CD14-positive monocyte (primary cell): ENCODE results near the gene MASP2. TPM values are rescaled to one million over a fixed set of nuclear protein-coding genes. Genes with fewer than 3 reads are reported as not detected.
A peak's percentile ranks its signal among the peaks of the same experiment; 100 is the strongest.

Experiments
- DNase-seq, 3 donors: peaks; one replicate each; pipeline ENCODE4 v3.0.0-alpha.2; 2011 to 2022
- H2AFZ ChIP-seq: 2 replicates; pipeline ENCODE4 v1.6.0; 2012; ENCODE audit warnings: mild to moderate bottlenecking, low read depth, low read length, inconsistent platforms; ENCODE audit not compliant: insufficient read depth, poor library complexity, severe bottlenecking
- H3K27ac ChIP-seq, 2 donors: 1 replicate in 1 of 2; 2 replicates in 1 of 2; pipeline ENCODE4 v1.5.1; 2012 to 2013; ENCODE audit warnings: low read length in 2 of 2, control low read depth in 1 of 2, inconsistent platforms in 1 of 2, low read depth in 1 of 2, mild to moderate bottlenecking in 1 of 2
- H3K27me3 ChIP-seq, 2 donors: one replicate each; pipeline versions ENCODE4 v1.6.0 to v1.6.1; 2011 to 2013; ENCODE audit warnings: low read length in 2 of 2; ENCODE audit not compliant: control insufficient read depth in 2 of 2, insufficient read depth in 2 of 2
- H3K36me3 ChIP-seq, 2 donors: replicated peaks in 1 of 2; 1 replicate in 1 of 2; 2 replicates in 1 of 2; pipeline versions ENCODE4 v1.5.1 to v1.6.1; 2012 to 2013; ENCODE audit warnings: low read length in 2 of 2, control low read depth in 1 of 2, inconsistent platforms in 1 of 2, mild to moderate bottlenecking in 1 of 2; ENCODE audit not compliant: insufficient read depth in 2 of 2, control insufficient read depth in 1 of 2
- H3K4me1 ChIP-seq, 2 donors: 1 replicate in 1 of 2; 2 replicates in 1 of 2; pipeline versions ENCODE4 v1.5.1 to v1.6.1; 2012 to 2013; ENCODE audit warnings: low read length in 2 of 2, control low read depth in 1 of 2, inconsistent platforms in 1 of 2, mild to moderate bottlenecking in 1 of 2, moderate library complexity in 1 of 2; ENCODE audit not compliant: insufficient read depth in 2 of 2, control insufficient read depth in 1 of 2
- H3K4me2 ChIP-seq: replicated peaks from 2 replicates; pipeline ENCODE3; 2012; ENCODE audit warnings: low read length, moderate library complexity, mild to moderate bottlenecking; ENCODE audit not compliant: poor library complexity, severe bottlenecking; ENCODE audit errors: extremely low read depth
- H3K4me3 ChIP-seq, 3 experiments: fragments of 200-600 bp in 1 of 3; sonication (generic) in 1 of 3; replicated peaks in 1 of 3; 1 replicate in 2 of 3; 2 replicates in 1 of 3; pipeline ENCODE4 v1.5.1; 2011 to 2013; ENCODE audit warnings: low read length in 3 of 3, mild to moderate bottlenecking in 3 of 3, control low read depth in 2 of 3, low read depth in 2 of 3, inconsistent platforms in 1 of 3, moderate library complexity in 1 of 3
- H3K79me2 ChIP-seq: 2 replicates; pipeline ENCODE4 v1.6.0; 2012; ENCODE audit warnings: mild to moderate bottlenecking, control low read depth, inconsistent platforms, low read length, moderate library complexity; ENCODE audit not compliant: insufficient read depth
- H3K9ac ChIP-seq: 2 replicates; pipeline ENCODE4 v1.6.0; 2017; ENCODE audit warnings: low read length, mild to moderate bottlenecking; ENCODE audit not compliant: insufficient read depth, poor library complexity, severe bottlenecking
- H3K9me3 ChIP-seq, 2 donors: replicated peaks in 1 of 2; 1 replicate in 1 of 2; 2 replicates in 1 of 2; pipeline versions ENCODE4 v1.5.1 to v1.6.1; 2012 to 2013; ENCODE audit warnings: low read length in 2 of 2, control low read depth in 1 of 2; ENCODE audit not compliant: control insufficient read depth in 1 of 2, insufficient read depth in 1 of 2
- H4K20me1 ChIP-seq: 2 replicates; pipeline ENCODE4 v1.6.0; 2012; ENCODE audit warnings: mild to moderate bottlenecking, low read length, control low read depth, moderate library complexity; ENCODE audit not compliant: insufficient read depth
- H3K27ac Mint-ChIP-seq, 7 donors: one replicate each; pipeline ENCODE4 v1.8.0; 2020; ENCODE audit warnings: mild to moderate bottlenecking in 7 of 7, mixed read lengths in 7 of 7, moderate library complexity in 6 of 7, inconsistent platforms in 2 of 7
- H3K27me3 Mint-ChIP-seq, 3 donors: one replicate each; pipeline ENCODE4 v1.8.0; 2021 to 2022; ENCODE audit warnings: low read depth in 3 of 3, mild to moderate bottlenecking in 3 of 3, mixed read lengths in 3 of 3, moderate library complexity in 3 of 3, inconsistent platforms in 1 of 3
- H3K36me3 Mint-ChIP-seq, 2 donors: one replicate each; pipeline ENCODE4 v1.8.0; 2020; ENCODE audit warnings: mixed read lengths in 2 of 2, inconsistent platforms in 1 of 2, mild to moderate bottlenecking in 1 of 2
- H3K4me1 Mint-ChIP-seq: one replicate; pipeline ENCODE4 v1.8.0; 2020; ENCODE audit warnings: mild to moderate bottlenecking, mixed read lengths
- H3K4me3 Mint-ChIP-seq, 2 donors: one replicate each; pipeline ENCODE4 v1.8.0; 2020; ENCODE audit warnings: mild to moderate bottlenecking in 2 of 2, mixed read lengths in 2 of 2, moderate library complexity in 1 of 2
- H3K9me3 Mint-ChIP-seq, 7 donors: one replicate each; pipeline ENCODE4 v1.8.0; 2020 to 2022; ENCODE audit warnings: mixed read lengths in 7 of 7, mild to moderate bottlenecking in 6 of 7, moderate library complexity in 6 of 7, inconsistent platforms in 2 of 7
- CTCF ChIP-seq: fragments of 200-600 bp; IDR thresholded peaks from one replicate; pipeline ENCODE4 v1.8.0; 2022; ENCODE audit warnings: antibody characterized with exemption, mild to moderate bottlenecking
- WGBS: methylation state at CpG from one replicate; pipeline ENCODE4 v1.1.5; 2013; ENCODE audit warnings: missing lambda C conversion rate; ENCODE audit not compliant: insufficient coverage; 5-methylcytosine and 5-hydroxymethylcytosine counted together
- intact Hi-C, 2 donors: fragments of 100-400 bp; cut with micrococcal nuclease; formaldehyde crosslinking; loops; one replicate each; pipeline versions ENCODE4 v1.15.0 to v1.15.1; 2023
- polyA plus RNA-seq, 3 donors: library from polyadenylated mRNA; depleted of rRNA in 1 of 3; unstranded in 2 of 3; stranded (reverse) in 1 of 3; fragments of 300-500 nt in 2 of 3; fragments of >200 nt in 1 of 3; fragmentation: Illumina TruSeq in 2 of 3; gene quantifications; 1 replicate in 2 of 3; 2 replicates in 1 of 3; pipeline ENCODE4 v1.2.3, GENCODE V29; 2012 to 2021

Gene MASP2
- polyA plus RNA-seq, 3 donors: not detected

GRCh38 chr1:11028018-11028417 is 19.0 kb downstream of the MASP2 start:
- peak overlapping the region in 2 of 7 donors; percentile 62 to 63 for H3K27ac Mint-ChIP-seq
- Histone ChIP-seq H3K4me2 (no peak overlapping the region), H3K9ac (no peak overlapping the region), H3K9me3 (no peaks in the 10 kb centered on the region), H2AFZ (no peak overlapping the region), H3K4me1 (no peaks in the 10 kb centered on the region), H3K27ac (no peak overlapping the region), H3K36me3 (peaks cover 47 to 60% of the 10 kb centered on the region in 2 donors), H3K79me2 (no peaks in the 10 kb centered on the region), H3K27me3 (no peaks in the 10 kb centered on the region), H4K20me1 (peaks cover 59% of the 10 kb centered on the region), H3K4me3 (no peak overlapping the region)
- H3K4me3 Mint-ChIP-seq: no peak overlapping the region
- no peaks in the 10 kb centered on the region for H3K9me3 Mint-ChIP-seq
- H3K27me3 Mint-ChIP-seq: peaks cover 0 to 2% (median 1%) of the 10 kb centered on the region in 3 donors
- DNase-seq: no peak
- no peaks in the 10 kb centered on the region for H3K4me1 Mint-ChIP-seq
- peaks cover 50 to 63% of the 10 kb centered on the region in 2 donors for H3K36me3 Mint-ChIP-seq
- no peak for TF ChIP-seq CTCF
- WGBS: no CpG with 5 or more reads among the region's 3 CpGs
- intact Hi-C loops: no loop called here

GRCh38 chr1:11027316-11027715 is 19.7 kb downstream of the MASP2 start:
- no peak overlapping the region for H2AFZ ChIP-seq
- Mint-ChIP-seq H3K9me3 (no peaks in the 10 kb centered on the region), H3K27ac (peak overlapping the region in 1 of 7 donors; percentile 10), H3K27me3 (peaks cover 0 to 2% (median 1%) of the 10 kb centered on the region in 3 donors), H3K4me1 (no peaks in the 10 kb centered on the region), H3K4me3 (no peak overlapping the region), H3K36me3 (peaks cover 56 to 70% of the 10 kb centered on the region in 2 donors)
- DNase-seq: no peak
- peaks cover 61% of the 10 kb centered on the region for H4K20me1 ChIP-seq
- peaks cover 53 to 67% of the 10 kb centered on the region in 2 donors for H3K36me3 ChIP-seq
- H3K4me2 ChIP-seq: no peak overlapping the region
- no peaks in the 10 kb centered on the region for H3K27me3 ChIP-seq
- H3K4me3 ChIP-seq: no peak overlapping the region
- no peaks in the 10 kb centered on the region for H3K9me3 ChIP-seq
- no peak for TF ChIP-seq CTCF
- no peaks in the 10 kb centered on the region for H3K79me2 ChIP-seq
- no peak overlapping the region for H3K9ac ChIP-seq
- no peak overlapping the region for H3K27ac ChIP-seq
- 80% methylated on average over 1 of the region's 6 CpGs for WGBS
- intact Hi-C loops: no loop called here
- H3K4me1 ChIP-seq: no peaks in the 10 kb centered on the region
